HG03025 (cell line): ENCODE data around the gene KMT5B.
"Not testable (repeated sequence)": the region's sequence is repeated elsewhere in the genome, so short reads cannot be mapped to it uniquely, and the experiment has no call there.

Source experiments
- ATAC-seq: cut with Tn5 transposase; IDR thresholded peaks from one replicate; pipeline ENCODE4 v1.9.1; 2021; ENCODE audit warnings: mild to moderate bottlenecking, moderate library complexity; ENCODE audit not compliant: unreplicated experiment, low FRiP score

KMT5B gene

DNA sequence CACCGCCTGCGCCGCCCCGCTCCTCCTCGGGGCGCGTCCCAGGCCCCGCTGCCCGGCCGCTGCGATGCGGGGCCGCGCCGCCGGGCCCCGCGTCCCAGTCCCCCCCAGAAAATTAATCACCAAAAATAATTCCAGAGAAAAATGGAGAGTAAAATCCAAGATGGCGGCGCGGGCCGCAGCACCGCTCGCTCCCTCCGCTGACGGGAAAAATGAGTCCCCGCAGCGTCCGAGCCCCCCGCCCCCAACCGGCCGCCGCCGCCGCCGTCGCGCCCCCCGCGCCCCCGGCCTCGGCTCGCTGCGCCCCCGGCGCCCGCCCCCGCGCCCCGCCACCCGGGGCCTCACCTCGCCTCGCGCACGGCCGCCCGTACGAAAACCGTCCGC is at the start of gene KMT5B:
Gene KMT5B (minus strand): TSS at position 162 of the 381 bp plus-strand sequence. CDS start 23,220 bp downstream, outside the sequence.
- ATAC-seq: no peak

DNA sequence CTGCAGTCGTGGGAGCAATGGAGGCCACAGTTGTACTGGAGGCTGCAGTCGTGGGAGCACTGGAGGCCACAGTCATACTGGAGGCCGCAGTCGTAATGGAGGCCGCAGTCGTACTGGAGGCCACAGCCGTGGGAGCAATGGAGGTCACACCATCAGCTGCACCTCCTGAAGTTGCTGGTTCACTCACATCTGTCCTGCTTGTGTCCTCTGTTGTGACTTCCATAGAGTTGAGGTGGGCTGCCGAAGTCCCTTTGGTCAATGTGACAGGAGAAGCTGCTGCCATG is 49.4 kb upstream of the KMT5B start:
- ATAC-seq: no peak

DNA sequence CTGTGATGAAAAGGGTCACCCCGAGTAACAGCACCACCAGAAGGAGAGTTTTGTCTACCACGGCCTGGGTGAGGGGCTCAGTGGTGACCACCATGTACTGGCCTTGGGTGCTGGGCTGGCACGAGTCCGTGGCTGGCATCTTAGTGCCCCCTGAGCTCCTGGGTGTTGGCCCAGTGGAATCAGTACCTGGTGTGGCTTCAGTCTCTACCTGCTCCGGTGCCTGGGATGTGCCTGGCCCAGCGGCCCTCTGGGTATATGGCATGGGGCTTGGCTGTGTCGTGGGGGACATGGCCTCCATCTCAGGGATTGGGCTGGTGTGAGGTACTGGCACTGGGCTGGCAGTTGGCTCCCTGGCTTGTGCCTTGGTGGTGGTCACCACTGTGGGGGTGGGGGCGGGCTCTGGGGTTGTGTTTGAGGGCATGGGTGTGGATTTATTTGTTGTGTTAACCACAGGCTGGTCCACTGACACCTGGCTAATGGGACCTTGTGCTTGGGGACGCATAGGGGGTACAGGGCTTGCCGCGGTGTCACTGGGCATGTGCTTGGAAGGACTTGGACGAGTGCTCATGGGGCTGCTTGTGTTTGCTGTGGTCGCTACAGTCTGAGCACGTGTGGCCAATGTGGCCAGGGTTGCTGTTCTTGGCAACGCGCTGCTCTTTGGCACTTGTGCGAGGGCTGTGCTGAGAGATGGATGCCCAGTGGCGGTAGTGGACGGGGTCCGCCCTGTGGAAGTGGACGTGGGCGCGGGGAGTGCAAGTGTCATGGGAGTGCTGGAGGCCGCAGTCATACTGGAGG is 48.9 kb upstream of the KMT5B start:
- no peak for ATAC-seq

DNA sequence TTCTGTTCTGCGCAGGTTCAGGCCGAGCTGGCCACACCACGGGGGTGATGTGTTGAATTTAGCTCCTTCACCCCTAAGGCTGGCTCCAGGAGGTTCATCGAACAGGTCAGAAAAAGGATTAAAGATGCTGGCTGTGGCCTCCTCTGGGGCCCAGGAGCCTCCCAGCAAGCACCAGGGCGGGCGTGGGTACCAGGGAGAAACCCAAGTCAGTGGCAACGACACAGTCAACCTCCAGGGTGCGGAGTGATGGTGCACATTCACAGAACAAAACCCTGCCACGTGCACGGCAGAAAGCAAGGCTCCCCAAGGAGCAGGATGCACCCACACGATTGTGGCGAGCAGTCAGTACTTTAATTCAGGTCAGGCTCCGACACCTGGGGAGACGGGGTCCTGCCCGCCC is 47.9 kb upstream of the KMT5B start:
- ATAC-seq: no peak

DNA sequence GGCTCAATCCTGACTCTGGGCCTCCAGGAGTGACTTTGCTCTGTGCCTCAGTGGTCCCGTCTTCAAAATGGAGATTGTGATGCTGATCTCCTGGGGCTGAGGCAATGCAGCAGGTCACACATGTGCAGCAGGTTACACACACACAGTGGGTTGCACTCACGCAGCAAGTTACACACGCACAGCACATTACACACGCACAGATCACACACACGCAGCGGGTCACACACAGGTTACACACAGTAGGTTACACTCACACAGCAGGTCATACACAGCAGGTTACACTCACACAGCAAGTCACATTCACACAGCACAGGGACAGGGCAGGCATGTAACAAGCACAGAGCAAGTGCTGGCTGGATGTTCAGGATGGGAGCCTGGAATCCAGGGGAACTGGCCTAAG is 47.4 kb upstream of the KMT5B start:
- no peak for ATAC-seq

DNA sequence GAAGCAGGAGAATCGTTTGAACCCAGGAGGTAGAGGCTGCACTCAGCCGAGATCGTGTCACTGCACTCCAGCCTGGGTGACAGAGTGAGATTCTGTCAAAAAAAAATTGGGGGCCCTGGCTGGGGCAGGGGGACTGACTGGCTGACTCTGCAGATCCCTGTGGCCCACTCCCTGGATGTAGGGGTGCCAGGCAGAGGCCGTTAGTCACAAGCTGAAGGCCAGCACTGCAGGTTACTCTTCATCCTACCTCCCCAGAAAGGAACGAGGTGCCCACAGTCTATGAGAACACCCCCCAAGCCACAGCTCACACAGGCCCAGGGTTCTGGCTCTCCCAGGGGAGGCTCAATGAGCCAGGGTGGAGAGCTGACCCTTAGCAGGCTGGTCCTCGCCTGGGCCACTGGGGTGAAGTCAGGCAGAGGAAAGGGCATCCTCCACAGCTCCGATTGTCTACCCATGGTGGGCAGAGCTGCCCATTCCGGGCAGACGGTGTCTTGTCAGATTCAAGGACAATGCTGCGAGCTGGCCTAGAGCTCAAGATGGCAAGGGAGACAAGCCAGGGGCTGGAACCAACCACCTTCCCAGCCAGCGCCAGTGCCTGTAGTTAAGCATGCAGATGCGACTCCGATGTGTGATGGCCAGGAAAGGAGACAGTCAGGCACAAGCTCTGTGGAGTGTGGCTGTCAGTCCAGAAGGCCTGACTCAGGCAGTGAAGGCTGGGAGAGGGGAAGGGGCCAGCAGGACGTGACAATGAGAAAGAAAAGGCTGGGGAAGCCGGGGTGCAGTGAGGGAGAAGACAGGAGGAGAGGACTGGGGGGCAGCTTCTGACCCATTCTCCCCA is 46.2 kb upstream of the KMT5B start:
- ATAC-seq: no peak

DNA sequence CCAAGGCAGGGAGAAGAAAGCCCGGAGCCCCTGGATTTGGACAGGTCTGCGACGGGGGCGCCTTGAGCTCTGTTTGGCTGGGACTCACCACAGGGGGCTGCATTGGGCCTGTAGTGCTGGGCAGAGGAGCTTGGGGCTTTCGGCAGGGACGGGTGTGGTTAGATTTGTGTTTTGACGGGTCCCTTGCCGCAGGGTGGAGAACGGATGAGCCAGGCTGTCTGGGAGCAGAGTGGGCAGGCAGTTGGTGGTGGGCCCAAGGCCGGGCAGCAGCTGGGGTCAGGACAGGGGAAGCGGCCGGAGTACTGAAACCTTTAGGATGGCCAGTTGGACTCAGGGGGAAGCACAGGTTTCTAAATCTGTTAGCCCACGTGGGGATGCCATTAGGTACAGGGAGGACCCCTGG is 45.3 kb upstream of the KMT5B start:
- no peak for ATAC-seq

DNA sequence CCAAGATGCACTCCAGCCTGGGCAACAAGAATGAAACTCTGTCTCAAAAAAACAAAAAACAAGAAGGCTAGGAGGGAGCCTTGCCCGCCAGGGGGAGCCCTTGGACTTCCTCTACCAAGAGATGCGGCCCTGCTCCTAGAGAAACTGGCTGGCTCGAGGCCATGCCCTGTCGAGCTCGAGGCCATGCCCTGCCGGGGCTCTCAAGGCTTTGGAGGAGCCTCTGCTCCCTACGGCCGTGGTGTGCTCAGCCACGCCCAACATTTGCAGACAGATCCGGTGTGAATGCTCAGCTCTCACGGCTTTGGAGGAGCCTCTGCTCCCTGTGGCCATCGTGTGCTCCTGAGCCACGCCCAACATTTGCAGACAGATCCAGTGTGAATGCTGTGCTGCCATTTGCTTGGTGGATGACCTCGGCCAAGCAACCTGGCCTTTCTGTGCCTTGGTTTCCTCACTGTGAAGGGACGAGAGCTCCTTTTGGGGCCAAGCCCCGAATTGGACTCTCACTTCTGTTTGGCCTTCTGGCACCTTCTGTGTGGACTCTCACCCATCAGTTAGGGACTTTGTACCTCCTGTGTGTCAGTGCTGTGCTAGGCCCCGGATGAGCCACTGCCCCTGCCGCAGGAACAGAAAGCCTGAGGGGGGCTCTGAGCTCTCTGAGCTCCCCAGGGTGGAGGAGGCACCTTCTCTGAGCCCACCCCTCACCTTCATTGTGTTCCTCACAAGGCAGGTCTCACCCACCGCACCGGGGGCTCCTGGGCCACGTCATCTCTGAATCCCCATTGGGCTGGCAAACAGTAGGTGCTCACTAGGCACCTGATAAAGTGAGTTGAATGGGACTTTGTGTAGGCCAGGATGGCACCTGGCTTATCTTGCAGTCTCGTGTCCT is 44.6 kb upstream of the KMT5B start:
- no peak for ATAC-seq

DNA sequence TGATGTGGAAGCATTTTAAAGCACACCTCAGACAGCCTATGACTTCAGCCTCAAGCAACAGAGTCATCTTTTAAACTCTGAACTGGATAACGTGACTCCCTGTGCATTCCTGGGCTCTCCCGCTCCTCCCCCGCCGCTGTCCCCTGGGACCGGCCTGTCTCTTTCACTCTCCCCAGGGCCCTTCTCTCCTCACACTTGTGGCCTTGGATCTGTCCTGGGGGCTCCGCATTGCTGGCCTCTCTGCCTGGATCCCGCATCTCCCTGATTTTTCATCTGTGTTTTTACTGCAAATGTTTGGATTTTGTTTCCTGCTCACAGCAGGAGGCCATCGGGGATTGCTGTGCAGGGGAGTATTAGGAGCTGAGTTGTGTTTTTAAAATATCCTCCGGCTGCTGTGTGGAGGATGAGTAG is 43.2 kb upstream of the KMT5B start:
- no peak for ATAC-seq

DNA sequence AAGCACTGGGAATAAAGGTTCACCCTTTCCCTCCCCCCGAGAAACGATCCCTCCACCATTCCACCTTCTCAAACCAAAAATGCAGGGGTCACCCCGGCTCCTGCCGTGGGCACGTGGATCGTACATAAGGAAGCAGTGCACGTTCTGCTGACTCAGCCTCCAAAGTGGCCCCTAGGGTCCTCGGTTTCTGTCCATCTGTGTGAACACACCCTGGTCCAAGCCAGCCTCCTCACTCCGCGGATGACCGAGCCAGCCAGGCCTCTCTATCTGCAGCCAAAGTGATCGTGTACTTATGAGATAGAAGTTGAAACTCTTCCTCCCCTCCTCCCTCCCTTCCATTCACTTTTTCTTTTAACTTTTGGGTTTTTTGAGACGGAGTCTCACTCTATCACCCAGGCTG is 42.4 kb upstream of the KMT5B start:
- no peak for ATAC-seq

DNA sequence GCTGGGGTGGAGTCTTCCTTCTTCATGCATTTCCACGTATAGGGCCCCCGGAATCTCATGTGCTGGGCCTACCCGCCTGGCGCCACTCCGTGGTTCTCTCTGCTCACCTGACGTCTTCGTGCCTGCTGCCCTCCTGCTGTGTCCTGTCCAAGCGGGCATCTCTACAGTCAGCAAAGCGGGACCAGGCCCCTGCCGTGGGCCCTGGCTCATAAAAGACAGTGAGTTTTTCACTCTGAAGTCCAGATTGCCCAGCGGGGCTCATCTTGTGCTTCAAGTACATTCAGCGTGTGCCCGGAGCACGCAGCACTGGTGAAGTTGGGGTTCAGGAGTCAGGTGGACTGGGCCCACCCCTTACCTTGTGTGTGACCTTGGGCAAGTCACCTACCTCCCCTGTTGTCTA is 41.3 kb upstream of the KMT5B start:
- ATAC-seq: no peak

DNA sequence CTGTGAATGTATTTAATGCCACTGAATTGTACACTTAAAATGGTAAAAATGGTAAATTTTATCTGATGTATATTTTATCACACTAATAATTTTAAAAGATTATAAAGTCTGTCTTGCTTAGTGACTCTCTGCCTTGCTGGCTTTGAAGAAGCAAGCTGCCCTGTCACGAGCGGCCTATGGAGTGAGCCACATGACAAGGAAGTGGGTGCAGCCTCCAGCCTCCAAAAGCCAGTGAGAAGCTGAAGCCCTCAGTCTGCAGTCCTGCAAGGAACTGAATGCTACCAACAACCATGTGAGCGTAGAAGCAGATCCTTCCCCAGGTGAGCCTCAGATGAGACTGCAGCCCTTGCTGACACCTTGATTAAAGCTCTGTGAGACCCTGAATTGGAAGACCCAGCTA is 38.7 kb upstream of the KMT5B start:
- no peak for ATAC-seq

DNA sequence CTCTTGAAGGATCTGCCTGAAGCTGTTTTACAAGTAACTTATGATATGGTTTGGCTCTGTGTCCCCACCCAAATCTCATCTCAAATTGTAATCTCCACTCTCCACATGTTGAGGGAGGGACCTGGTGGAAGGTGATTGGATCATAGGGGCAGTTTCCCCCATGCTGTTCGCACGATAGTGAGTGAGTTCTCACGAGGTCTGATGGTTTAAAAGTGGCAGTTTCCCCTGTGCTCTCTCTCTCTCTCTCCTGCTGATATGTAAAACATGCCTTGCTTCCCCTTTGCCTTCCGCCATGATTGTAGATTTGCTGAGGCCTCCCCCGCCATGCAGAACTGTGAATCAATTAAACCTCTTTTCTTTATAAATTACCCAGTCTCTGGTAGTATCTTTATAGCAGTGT is 31.8 kb upstream of the KMT5B start:
- ATAC-seq: not testable (repeated sequence)

DNA sequence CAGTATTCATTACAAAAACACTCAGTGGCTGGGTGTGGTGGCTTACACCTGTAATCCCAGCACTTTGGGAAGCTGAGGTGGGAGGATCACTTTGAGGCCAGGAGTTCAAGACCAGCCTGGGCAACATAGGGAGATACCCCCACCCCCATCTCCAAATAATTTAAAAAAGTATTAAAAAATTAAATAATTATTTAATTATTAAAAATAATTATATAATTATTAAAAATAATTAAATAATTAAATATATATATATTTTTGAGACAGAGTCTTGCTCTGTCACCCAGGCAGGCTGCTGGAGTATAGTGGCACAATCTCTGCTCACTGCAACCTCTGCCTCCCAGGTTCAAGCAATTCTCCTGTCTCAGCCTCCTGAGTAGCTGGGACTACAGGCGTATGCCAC is 30.8 kb upstream of the KMT5B start:
- not testable (repeated sequence) for ATAC-seq

DNA sequence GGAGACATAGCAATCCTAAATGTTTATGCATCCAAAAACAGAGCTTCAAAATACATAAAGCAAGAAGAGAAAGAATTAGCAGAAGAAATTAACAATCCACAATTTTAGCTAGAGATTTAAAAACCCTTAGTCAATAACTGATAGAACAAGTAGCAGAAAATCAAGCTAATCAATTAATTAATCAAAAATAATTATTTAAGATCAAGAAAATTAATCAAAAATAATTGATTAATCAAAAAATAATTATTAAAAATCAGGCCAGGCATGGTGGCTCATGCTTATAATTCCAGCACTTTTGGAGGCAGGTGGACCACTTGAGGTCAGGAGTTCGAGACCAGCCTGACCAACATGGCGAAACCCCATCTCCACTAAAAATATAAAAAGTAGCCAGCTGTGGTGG is 29.5 kb upstream of the KMT5B start:
- no peak for ATAC-seq

DNA sequence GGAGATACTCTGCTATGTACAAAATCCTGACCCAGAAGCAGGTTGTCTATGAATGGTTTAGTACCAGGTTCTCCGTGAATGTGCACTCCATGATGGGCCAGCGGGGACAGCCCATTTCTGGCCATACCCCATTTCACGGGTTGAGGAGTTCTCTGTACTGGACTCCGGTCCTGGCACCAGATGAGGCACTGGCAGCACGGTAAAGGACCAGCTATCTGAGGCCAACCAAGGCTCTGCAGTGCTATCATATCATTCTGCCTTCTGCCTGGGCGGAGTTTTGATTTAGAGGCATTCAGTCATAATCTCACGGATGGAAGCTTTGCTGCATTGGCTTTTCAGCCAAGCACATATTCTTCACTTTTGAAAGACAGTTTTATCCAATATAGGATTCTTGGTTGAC is 18.5 kb upstream of the KMT5B start:
- no peak for ATAC-seq

DNA sequence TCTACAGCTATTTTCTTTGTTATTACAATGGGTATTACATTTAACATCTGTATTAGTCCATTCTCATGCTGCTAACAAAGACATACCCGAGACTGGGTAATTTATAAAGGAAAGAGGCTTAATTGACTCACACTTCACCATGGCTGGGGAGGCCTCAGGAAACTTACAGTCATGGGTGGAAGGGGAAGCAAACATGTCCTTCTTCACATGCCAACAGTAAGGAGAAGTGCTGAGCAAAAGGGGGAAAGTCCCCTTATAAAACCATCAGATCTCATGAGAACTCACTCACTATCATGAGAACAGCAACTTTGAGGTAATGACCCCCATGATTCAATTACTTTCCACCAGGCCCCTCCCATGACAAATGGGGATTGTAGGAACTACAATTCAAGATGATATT is 16.5 kb upstream of the KMT5B start:
- ATAC-seq: no peak

DNA sequence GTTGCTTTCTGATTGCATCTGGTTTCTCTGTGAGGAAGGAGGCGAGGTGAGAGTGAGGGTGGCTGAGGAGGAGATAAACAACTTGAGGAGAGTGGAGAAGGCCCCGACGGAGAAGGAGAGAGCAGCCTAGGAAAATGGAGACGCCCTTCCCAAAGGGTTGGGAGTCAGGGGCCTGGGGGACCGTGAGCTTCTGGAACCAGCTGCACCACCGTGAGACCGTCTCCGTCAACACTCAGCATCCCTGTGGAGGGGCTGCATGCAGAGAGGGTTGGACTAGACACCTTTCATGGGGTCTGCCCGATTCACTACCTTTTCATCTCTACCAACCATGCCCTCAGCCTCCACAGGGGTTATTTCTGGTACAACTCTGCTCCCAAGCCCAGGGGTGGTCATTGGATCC is 13.3 kb upstream of the KMT5B start:
- ATAC-seq: no peak

DNA sequence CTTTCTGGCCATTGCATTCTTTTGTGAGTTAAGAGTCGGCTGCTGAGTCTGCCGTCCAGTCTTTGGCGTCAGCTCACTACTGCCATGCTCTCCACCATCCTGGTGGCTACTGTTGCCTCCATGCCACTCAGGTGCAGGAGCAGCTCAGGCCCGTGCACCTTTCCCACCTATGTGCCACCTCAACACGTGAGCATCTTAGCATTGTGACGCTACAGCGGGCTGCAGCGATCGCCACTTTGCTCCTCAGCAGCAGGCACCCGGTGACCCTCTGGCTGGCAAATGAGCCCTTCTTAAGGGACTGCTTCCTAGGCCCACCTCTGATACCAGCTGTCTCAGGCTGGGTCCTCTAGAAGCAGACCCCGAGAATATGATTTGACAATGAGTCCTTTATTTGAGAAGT is 11.5 kb upstream of the KMT5B start:
- ATAC-seq: no peak

DNA sequence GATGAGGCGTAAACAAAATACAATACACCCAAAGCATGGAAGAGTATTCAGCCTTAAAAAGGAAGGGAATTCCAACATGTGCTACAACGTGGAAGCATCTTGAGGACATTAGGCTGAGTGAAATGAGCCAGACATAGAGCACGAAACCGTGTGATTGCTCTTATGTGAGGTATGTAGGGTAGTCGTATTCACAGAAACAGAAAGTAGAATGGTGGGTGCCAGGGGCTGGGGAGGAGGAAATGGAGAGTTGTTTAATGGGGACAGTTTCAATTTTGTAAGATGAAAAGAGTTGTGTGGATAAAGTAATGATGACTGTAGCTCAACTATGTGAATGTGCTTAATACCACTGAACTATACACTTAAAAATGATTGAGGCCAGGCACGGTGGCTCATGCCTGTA is 10.2 kb upstream of the KMT5B start:
- ATAC-seq: no peak

DNA sequence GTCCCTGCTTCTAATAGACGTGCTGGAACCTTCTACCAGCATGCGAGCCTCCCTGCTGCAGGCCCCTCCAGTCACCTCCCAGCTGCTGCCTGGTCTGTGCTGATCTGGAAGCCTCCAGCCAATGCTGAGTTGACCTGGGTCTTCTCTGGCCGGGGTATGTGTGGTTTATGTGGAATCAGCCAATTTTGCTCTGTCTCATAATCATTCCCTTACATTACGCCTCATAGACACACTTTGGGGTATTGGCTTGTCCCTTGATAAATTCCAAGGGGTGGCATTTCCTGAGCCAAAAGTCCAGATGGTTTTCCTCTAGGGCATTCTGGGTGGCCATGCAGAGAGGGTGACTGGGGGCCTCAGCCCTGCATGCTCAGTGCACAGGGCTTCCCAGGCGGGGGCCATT is 8.3 kb upstream of the KMT5B start:
- no peak for ATAC-seq
